OCI-LY7 (cell line): ENCODE data around the gene SORBS2.

Source experiments
- CTCF ChIP-seq: fragments of 200-600 bp; sonication (generic); conservative IDR thresholded peaks from 2 replicates; pipeline ENCODE4 v1.5.1; 2014; ENCODE audit warnings: mild to moderate bottlenecking, antibody characterized with exemption, low read length, moderate library complexity, mixed read lengths
- EZH2phosphoT487 ChIP-seq: fragments of 200-600 bp; sonication (generic); IDR thresholded peaks from 2 replicates; pipeline ENCODE4 v1.6.1; 2018; ENCODE audit warnings: low read depth, borderline replicate concordance, mild to moderate bottlenecking, mixed run types, antibody characterized with exemption, low read length, moderate library complexity, mixed read lengths

- TF ChIP-seq CTCF = no peak
- TF ChIP-seq EZH2phosphoT487 = no peak
Measured at GRCh38 chr4:185624259-185624589, 187.8 kb downstream of the SORBS2 start.
